NCI-H2196 treated with DMSO at 0.1 percent for 48 hours (cell line): ENCODE measurements around the gene ARHGAP27.
"Not testable (repeated sequence)": the region's sequence is repeated elsewhere in the genome, so short reads cannot be mapped to it uniquely, and the experiment has no call there.

ENCODE experiments used
- DNase-seq: peaks from one replicate; lab custom pipeline; 2025; ENCODE audit not compliant: unreplicated experiment; lab: John Stamatoyannopoulos, UW

Gene ARHGAP27

DNA sequence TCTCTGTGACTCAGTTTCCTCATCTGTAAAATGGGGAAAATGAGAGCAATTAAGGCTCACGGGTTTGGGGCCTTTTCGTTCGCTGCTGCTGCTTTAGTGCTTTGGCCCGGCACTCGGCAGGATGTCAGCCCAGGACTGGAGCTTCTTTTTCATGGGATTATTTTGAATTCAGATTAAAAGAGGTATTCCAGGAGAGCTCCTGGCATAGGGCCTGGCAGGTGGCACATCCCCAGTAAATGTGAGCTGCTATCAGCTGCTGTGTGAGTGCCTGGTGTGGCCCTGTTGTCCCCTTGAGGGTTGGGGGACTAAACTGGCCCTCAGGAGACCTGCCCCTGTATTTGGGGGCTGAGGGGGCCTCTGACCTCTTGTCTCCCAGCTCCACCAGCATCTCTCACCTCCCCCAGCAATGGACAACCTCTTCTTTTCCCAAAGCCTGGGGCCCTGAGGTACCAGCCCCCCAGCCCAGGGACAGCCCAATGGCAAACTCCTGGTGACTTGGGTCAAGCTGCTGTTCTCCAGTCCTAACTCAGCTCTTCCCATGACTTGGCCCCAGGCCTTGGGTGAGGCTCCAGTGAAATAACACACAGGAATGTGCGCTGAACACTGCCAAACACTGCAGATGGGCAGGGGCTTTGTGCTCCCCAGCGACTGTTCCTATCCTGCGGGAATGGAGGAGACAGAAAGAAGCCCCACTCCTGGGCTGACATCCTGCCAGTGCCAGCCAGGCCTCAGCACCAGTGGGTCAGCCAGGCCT lies 14.4 kb upstream of the ARHGAP27 start:
- DNase-seq = not testable (repeated sequence)

DNA sequence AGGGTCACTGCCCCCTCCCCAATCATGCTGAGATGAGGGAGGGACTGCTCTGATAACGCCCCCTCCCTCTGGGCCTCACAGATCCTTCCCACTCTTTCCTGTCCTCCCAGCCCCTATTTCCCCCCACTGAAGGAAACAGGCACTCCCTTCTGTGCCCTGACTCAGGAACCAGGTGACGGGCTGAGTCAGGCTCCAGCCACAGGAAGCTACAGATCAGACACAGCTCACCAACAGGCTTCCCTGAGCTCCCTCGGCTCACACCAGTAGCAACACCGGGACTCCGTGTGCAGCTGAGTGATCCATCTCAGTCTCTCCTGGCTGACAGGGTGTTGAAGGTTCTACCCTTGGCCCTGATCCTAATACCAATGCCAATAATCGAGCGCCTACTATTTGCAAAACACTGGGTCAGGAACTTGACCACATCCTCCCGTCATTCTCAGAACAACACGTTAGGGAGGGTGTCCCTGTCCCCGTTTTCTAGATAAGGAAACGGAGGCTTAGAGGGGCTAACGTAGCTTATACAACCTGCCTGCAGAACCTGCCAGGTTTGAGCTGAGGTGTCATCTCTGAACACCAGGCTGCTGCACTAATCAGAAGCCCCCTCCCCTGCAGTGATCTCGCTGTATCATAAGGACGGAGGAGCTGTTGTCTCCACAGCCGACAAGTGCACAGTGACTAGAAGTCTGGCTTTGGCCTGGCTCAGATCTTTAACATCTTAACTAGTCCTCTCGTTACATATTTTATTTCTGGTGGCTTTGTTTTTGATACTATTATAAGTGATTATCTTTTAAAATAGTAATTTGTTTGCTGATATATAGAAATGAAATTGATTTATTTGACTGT lies 13.5 kb upstream of the ARHGAP27 start:
- DNase-seq = not testable (repeated sequence)

DNA sequence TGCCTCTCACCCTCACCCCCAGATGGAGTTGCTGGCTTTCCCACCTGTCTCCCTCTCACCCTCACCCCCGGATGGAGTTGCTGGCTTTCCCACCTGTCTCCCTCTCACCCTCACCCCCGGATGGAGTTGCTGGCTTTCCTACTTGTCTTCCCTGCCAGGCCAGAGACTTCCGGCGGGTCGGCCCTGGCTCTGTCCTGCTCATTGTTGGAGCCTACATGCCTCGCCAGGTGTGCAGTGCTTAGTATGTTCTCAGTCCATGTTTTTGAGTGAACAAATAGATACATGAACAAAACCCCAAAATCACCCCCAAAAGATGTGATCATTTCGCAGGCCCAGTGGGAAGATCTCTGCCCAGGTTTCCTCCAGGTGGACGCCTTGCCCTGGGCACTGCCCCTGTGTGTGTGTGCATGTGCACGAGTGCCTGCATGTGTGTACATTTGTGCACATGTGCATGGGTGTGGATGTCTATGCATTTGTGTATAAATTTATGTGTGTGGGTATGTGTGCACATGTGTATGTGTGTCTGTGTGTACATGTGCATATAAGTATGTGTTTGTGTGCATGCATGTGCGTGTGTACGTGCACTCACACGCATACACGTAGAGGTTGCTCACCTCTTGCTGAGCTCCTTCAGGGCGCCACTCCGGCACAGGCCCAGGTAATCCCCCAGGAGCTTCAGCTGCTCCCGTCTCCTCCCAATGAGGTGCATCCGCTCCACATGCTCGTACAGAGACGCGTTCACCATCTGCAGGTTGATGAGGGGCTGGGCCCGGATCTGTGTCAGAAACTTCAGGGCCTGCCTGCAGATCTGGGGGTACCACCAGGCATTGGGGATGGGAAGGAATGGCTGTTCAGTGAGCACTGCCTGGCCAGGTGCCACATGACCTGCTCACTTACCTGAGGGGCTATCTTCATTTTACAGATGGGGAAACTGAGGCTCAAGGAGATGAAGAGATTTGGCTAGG lies 12.5 kb upstream of the ARHGAP27 start:
- not testable (repeated sequence) for DNase-seq

DNA sequence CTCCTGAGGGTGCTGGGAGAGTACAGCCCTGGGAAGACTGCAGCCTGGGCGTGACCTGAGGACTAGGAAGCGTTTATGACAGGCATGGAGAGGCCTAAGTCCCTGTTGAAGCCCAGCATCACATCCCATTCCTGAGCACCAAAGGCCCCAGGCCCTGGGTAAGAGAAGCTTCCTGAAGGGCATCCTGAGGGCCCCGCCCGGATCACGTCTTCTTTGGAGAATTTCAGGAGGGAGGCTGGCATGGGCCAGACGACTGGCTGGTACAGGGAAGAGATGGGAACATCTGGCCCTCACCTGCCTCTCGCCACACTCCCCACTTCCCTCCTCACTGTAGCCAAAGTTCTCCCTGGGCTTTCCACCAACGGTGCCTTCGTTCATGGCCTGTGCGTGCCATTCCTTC lies 11.6 kb upstream of the ARHGAP27 start:
- not testable (repeated sequence) for DNase-seq

DNA sequence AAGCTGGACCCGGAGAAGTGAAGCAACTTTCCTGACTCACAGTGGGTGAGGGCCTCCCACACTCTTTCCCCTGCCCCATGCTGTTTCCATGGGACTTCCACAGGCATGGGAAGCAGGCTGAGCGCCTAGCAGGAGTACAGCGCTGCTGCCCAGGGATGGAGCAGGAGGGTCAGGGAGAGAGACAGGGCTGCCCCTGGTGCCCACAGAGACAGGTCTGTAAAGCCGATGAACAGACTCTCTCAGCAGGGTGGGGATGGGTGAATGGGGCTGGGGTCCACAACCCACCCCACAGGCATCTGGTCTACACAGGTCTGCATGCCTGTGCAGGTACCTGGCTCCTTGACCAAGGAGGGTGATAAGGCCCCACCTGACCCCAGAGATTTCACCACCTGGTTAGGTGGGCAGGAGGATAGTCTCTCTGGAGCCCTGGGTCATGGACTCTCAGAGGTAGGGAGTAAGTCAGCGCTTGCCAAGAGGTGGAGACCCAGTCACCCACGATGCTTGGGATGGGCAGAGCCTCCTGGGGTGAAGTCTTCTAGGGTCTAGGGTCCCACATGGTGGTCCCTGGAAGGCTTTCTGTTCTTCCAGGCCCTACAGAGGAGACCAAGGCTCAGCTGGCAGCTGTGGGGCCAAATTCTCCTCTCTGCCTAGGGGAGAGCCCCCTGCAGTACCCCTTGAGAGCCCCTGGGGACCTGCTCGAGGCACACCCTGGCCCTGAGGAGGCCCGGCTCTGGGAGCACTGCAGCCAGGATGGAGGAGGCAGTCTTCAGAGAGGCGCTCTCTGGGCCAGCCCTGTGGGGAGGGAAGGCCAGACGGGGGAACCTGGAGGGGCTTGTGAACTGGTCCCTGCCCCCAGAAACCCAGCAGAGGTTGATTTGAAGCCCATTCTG lies 10.9 kb upstream of the ARHGAP27 start:
- not testable (repeated sequence) for DNase-seq

DNA sequence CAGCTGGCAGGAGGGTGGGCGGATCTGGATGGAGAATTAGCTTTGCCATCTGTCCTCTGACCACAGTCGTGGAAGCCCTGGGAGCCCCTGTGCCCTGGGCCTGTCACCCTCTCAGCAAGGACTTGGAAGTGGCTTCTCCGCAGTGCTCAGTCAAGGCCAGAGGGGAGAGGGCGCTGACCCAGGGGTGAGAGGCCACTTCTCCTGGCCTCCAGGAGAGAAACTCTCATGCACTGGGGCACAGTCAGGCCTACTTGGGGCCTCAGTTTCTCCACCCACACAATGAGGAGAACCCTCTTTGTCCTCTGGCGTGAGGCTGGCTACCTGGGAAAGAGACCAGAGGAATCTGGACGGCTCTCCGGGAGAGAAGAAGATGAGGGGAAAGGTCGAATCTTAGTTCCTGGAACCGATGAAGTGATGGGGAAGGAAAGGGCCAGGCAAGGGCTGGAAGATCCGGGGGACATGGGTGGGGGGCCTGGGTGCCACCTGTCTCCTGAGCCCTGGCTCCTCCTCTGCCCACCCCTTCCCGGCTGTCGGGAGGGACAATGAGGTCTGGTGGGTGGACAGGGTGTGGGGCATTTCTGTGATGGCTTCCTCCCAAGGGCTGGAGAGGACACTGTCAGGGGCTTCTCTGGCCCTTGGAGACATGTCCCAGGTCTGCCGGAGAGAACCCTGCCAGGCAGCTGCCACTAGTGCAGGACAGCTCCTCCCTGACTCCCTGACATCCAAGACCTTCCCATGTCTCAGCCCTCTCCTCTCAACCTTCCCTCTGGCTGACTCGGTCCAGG lies 9.0 kb upstream of the ARHGAP27 start:
- DNase-seq = no peak

DNA sequence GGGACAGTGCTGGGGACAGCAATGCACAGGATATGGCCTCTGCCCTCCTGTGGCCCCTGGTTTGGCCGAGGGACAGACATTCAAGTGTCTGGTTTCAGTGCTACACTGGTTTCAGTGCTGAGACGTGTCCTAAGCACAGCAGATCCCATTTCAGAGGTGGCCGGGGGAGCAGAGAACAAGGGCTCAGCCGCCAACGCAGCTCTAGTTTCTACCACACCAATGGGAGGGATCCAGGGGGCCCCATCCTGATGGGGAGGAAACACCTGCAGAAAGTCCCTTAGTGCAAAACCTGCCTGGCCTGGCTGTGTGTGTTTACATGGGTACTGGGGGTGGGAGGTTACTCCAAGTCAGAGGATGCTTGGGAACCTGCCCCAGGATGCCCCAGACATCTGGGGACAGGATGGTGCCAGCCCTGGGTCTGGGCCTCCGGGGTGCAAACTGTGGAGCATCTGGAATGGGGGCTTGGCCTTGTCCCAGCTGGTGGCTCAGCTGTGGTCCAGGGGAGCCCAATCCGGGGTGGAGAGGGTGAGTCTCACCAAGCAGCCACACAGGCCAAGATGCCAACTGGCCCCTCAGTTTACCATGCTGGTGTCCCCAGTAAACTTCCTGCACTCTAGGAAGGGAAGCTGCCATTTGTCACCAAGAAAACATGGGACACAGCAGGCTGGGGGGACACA lies 8.3 kb upstream of the ARHGAP27 start:
- not testable (repeated sequence) for DNase-seq

DNA sequence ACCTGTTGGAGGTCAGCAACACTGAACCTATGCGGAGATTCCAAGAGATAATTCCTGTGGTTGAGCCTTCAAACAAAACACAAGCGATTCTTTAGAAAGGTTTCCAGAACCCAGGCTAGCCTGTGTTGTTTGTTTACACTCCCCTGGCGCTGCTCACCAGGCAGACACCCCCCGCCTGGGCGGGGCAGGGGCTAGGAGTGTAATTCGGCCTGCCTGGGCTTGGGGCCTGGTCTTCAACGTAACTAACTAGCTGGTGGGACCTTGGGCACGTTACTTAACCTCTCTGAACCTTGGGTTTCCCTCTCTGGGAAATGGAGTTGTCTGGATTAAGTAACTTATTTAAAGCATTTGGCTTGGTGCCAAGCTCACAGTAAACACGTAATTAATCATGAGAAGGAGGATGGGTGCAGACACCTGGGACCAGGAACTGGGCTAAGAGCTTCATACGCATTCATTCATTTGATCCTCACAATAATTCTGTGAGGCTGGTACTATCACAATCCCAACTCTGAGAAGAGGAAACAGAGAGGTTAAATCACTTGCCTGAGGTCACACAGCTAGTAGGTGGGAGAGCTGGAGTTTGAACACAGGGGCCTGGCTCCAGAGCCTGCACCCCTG lies 7.6 kb upstream of the ARHGAP27 start:
- no peak for DNase-seq

DNA sequence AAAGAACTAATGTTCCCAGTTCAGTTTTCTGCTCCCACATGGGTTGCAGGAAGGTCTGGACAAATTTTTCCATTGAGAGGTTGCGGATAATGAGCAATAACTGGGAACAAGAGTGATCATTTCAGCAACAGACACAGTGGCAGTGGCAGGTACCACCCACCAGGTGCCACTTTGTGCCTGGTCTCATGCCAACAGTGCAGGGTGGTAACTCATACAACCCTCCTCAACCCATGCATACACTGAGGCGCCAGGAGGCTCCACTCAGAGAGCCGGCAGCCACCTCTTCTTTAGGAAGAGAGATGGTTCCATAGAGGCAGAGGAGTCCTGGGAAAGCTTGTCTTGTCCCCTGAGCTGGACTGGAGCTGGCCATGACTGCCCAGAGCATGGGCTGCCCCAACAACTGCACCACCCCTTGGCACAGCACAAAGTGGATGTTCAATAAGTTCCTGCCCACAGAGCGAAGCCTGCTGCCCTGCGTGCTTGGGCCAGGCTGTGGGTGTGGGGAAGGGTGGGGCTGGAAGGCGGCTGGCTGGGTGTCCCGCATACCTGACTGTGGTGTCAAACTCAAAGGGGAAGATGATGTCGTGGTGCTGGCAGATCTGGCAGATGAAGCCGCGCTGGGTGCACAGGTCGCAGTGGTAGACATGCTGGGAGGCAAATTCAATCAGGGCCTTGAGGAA lies 6.4 kb upstream of the ARHGAP27 start:
- DNase-seq = no peak

DNA sequence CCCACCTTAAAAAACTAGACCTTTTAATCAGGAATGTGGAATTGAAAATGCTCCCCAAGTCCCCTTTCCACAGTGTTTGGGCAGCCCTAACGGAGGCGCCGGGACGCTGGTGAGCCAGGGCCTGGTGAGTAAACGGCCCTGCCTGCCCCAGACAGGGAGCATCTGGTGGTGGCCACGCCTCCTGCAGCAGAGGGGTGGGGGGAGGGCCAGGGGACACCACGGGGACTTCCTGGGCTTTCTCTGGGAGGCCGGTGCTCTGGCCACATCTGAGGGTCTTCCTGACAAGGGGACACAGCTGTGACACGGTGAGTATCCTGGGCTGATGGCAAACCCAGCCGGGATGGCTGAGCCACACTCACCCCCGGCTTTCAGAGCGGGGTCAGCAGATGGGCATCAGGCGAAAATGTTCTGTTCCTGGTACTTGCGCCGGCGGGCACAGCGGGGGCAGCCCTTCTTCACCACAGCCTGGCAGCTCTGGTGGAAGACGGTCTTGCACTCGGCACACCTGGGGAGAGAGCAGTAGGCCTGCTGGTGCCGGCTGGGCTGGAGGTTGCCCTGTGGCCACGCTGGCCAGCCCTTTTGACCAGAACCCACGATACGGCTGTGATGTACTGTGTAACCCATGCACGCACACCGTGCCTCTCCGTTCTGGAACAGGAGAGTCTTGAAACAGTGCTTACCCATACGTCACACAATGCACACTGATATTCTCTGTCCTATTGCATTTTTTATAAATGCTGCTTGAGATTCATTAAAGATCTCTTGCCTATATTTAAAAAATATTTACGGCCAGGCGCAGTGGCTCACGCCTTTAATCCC lies 5.0 kb upstream of the ARHGAP27 start:
- no peak for DNase-seq

DNA sequence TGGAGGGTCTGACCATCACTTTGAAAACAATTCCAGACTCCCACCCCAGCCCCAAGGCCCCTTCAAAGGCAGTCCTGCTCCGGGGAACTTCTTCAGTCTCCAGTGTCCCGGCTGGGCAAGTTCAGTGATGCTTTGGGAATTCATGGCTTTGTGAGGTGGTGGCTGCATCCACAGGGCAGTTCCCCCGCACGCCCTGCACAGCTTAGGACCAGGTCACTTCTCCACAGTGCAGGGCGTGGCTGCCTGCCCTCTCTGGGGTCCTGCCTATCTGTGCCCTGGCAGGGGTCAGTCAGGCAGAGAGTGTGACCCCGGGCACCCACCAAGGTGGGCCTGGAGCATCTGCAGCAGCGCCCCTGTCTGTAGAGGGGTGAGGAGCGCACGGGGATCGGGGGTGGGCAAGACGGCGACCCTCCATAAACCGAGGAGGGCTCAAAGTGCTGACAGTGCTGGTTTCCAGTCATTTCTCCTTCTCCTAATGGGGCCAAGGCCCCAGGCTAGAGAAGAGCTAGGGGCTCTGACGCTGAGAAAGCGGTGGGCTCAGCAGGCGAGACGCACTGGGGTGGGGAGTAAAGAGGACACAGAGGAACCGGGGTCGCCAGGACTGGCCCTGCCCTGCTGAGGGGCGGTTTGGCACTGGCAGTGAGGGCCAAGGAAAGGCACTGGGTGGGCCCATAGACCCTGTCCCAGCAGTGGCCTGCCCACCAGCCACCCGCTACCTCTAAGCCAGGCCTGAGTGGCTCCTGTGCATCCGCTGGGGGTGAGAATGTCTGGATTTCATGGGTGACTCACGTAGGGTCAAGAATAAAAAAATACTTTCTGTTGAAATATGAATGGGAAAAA lies 4.2 kb upstream of the ARHGAP27 start:
- DNase-seq = no peak

DNA sequence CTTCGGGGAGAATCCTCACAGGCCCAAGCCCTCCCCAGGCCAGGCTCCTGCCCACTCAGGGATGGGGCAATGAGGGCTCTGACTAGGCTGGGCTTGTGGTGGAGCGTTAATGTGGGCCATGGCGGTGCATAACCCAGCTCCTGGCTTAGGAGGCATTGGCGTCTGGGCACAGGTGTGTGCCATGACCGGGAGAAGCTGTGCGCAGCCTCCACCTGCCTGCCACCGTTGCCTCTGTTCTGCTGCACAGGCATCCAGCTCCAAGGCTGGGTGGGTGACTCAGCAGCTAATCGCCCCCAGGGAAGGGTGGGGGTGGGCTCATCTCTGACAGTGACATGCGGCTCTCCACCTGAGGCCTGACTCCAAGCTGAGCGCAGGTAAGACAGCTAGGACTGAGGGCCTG lies 3.5 kb upstream of the ARHGAP27 start:
- DNase-seq = no peak

DNA sequence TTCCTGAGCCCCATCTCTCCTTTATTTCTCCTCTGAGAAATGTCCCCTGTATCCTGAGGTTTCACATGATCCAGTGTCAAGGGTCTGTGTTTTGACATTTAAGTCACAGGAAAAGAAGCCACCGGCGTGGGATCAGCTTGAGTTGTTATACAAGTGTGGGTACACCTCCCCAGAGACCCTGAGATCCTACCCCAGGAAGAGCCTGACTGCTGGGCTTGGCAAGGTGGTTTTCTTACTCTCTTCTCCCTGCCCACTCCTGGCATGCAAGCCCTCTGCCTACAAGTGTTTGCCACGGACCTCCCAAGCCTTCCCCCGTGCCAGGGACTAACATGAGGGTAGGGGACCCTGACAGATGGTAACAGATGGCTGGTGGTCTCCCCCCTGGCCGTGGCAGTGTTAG lies 2.8 kb upstream of the ARHGAP27 start:
- DNase-seq = no peak

DNA sequence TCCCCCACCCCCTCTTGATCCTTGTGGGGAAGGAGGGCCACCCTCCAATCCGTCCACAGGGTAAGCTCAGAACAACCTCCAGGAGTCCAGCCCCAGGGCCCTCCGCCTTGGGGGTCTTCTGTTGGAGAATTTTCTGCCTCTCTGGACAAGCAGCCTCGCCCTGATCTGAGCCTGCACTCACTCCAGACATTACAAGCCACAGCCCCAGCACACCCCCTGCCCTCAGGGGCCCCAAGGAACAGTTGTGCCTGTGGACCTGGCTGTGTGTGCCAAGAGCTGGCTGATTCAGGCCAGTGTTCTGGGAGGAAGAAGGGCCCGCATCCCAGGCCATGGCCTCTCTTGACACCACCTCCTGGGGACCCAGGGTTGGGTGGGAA lies 477 bp upstream of the ARHGAP27 start:
- no peak for DNase-seq

DNA sequence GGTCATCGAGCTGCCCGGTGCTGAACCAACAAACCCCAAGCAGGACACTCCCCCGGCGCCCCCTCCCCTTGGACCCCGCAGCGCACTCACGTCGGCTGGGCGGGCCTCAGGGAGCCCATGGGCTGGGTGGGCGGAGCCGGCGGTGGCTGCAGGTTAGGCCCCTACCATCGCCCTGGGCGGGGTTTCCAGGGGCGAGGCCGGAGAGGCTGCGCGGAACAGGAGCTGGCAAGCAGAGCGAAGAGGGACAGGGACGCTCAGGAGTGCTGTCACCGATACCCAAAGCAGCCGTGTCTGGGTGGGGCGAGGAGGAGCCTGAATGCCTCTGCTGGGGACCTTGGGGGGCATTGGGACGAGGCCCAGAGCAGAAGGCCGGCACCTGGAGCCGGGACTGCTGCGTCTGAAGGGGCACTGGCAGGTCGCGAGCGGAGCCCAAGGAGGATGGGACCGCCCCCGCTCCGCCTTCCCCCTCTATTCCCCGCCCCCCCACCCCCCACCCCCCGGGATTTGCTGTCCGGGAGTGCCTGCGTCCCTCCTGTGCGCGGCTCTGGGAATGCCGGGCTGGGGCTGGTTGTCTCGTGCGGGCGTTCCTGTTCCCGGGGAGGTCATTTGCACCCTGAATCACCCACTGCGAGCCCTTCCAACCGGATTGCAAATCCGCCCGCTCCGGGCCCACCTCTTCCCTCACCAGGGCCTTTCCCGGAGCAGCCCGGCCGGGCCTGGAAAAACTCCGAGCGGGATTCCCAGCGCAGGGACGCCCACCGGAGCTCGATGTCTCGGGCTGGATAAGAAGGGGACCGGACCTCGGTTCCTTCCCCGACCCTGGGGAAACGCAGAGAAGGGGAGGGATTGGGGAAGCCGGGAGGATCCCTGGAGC lies 902 bp downstream of the ARHGAP27 start:
- peak; percentile 66 for DNase-seq
